ACC112 (cell line): Measurements from ENCODE around the gene MMP17.

ENCODE experiments used
- H2AFZ ChIP-seq: fragments of 200-600 bp; sonication (generic); one replicate; pipeline ENCODE4 v1.6.0; 2017; ENCODE audit warnings: antibody characterized with exemption, low read length; ENCODE audit not compliant: unreplicated experiment
- H3K27ac ChIP-seq: fragments of 200-600 bp; sonication (generic); 2 replicates; pipeline ENCODE4 v1.5.1; 2014; ENCODE audit warnings: low read depth, mild to moderate bottlenecking, antibody characterized with exemption, low read length, moderate library complexity
- H3K27me3 ChIP-seq: fragments of 200-600 bp; sonication (generic); 2 replicates; pipeline ENCODE4 v1.6.1; 2014; ENCODE audit warnings: mild to moderate bottlenecking, antibody characterized with exemption, low read length, moderate library complexity, mixed read lengths; ENCODE audit not compliant: insufficient read depth
- H3K36me3 ChIP-seq: fragments of 200-600 bp; sonication (generic); 2 replicates; pipeline ENCODE4 v1.6.1; 2016; ENCODE audit warnings: mild to moderate bottlenecking, antibody characterized with exemption, low read length, moderate library complexity, mixed read lengths; ENCODE audit not compliant: insufficient read depth
- H3K4me1 ChIP-seq: fragments of 200-600 bp; sonication (generic); one replicate; pipeline ENCODE4 v1.6.1; 2016; ENCODE audit warnings: low read length, mixed read lengths; ENCODE audit not compliant: insufficient read depth, unreplicated experiment, control insufficient read depth
- H3K4me3 ChIP-seq: fragments of 200-600 bp; sonication (generic); 2 replicates; pipeline ENCODE4 v1.5.1; 2014; ENCODE audit warnings: mild to moderate bottlenecking, low read depth, low read length
- H3K79me2 ChIP-seq: fragments of 200-600 bp; sonication (generic); one replicate; pipeline ENCODE4 v1.6.0; 2016; ENCODE audit warnings: low read length; ENCODE audit not compliant: control insufficient read depth, unreplicated experiment, insufficient read depth

MMP17 gene

DNA sequence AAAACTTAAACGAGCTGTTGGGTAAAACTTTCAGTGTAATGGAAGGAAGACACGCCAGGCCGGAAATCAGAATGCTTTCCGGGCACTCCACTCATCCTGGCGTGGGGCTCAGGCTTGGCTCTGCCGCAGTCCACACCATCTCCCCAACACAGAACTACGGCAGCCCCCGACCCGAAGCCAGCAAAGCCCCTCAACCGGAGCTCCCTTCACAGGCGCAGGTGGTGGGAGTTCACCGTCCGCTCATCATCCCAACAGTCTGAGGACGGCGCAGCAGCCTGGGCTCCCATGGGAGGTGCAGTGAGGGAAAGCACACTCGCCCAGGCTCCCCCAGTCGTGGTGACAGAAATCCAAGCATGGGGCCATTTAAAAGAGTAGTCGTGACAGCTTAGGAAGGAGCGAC lies 11.0 kb upstream of the MMP17 start:
- no peak overlapping the region for H2AFZ ChIP-seq
- no peak overlapping the region for H3K27ac ChIP-seq
- H3K4me1 ChIP-seq: no peaks in the 10 kb centered on the region
- no peaks in the 10 kb centered on the region for H3K36me3 ChIP-seq
- H3K79me2 ChIP-seq: no peaks in the 10 kb centered on the region
- H3K27me3 ChIP-seq: no peaks in the 10 kb centered on the region
- no peak overlapping the region for H3K4me3 ChIP-seq

- Histone ChIP-seq H2AFZ (no peak overlapping the region), H3K4me1 (no peaks in the 10 kb centered on the region), H3K79me2 (no peaks in the 10 kb centered on the region), H3K36me3 (no peaks in the 10 kb centered on the region), H3K4me3 (no peak overlapping the region), H3K27me3 (no peaks in the 10 kb centered on the region), H3K27ac (no peak overlapping the region)
Observed at GRCh38 chr12:131818821-131819585, 9.2 kb upstream of the MMP17 start.

- Histone ChIP-seq H3K36me3 (no peaks in the 10 kb centered on the region), H3K27me3 (0 out of 2 replicates have a peak, but pooled peaks cover 5% of the 10 kb centered on the region), H3K27ac (no peak overlapping the region), H3K4me1 (peaks cover 4% of the 10 kb centered on the region), H3K4me3 (no peak overlapping the region), H2AFZ (no peak overlapping the region), H3K79me2 (no peaks in the 10 kb centered on the region)
Observed at GRCh38 chr12:131824450-131824849, 3.7 kb upstream of the MMP17 start.

DNA sequence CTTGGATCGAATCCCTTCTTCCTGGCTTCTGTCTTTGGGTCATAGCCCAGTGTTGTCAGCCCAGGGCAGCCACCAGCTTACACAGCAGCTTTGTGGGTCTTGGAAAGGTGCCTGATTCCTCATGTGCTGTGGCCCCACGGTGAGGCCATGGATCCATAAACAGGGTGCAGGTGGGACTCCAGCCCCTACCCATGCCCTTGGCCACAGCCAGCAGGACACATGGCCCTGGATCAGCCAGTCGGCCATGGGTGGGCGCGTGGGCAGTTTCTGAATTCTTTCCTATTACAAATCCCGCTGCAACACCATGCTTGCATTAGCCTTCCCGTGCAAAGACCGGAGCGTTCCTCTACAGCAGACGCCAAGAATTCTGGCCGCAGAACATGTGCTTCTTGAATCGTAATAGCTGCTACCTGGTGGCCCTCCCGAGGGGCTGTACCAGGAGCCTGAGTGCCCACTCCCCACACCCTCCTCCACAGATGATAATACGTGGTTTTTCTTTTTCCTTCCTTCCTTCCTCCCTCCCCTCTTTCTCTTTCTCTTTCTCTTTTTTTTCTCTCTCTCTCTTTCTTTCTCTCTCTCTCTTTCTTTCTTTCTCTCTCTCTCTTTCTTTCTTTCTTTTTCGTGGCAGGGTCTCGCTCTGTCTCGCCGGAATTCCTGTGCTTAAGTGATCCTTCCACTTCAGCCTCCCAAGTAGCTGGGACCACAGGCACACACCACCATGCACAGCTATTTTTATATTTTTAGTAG lies 2.9 kb upstream of the MMP17 start:
- Histone ChIP-seq H3K27me3 (0 out of 2 replicates have a peak, but pooled peaks cover 5% of the 10 kb centered on the region), H3K4me3 (peak overlapping the region; percentile 66), H3K4me1 (peaks cover 4% of the 10 kb centered on the region), H3K27ac (no peak overlapping the region), H3K36me3 (no peaks in the 10 kb centered on the region), H3K79me2 (no peaks in the 10 kb centered on the region), H2AFZ (peak overlapping the region; percentile 45)

GRCh38 chr12:131826097-131826928 lies 1.9 kb upstream of the MMP17 start:
- H3K4me1 ChIP-seq: peaks cover 4% of the 10 kb centered on the region
- no peak overlapping the region for H2AFZ ChIP-seq
- no peak overlapping the region for H3K4me3 ChIP-seq
- 0 out of 2 replicates have a peak, but pooled peaks cover 5% of the 10 kb centered on the region for H3K27me3 ChIP-seq
- H3K36me3 ChIP-seq: no peaks in the 10 kb centered on the region
- H3K79me2 ChIP-seq: no peaks in the 10 kb centered on the region
- no peak overlapping the region for H3K27ac ChIP-seq

GRCh38 chr12:131828671-131829355 lies 620 bp downstream of the MMP17 start:
- Histone ChIP-seq H3K79me2 (no peaks in the 10 kb centered on the region), H3K4me1 (peaks cover 11% of the 10 kb centered on the region), H3K27me3 (0 out of 2 replicates have a peak, but pooled peaks cover 5% of the 10 kb centered on the region), H3K36me3 (no peaks in the 10 kb centered on the region), H2AFZ (no peak overlapping the region), H3K27ac (no peak overlapping the region), H3K4me3 (peak overlapping the region; percentile 66)

DNA sequence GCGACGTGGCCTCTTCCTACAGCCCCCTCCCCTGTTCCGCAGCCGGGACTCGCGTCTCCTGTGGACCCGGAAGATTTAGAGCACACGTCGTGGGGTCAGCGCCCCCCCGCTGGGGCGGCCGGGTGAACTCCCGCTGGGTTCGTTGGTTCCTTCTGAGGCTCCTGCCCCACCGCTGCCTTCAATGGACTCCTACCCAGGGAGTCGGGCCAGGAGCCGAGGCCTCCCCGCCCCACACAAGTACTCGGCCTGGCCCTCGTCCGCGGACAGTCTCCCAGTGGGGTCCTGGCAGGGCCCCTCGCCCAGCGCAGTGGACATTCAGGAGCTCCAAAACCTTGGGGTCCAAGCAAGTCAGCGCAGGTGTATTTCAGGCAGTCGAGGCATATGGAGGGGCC lies 1.2 kb downstream of the MMP17 start:
- no peaks in the 10 kb centered on the region for H3K36me3 ChIP-seq
- no peak overlapping the region for H2AFZ ChIP-seq
- H3K4me1 ChIP-seq: peaks cover 11% of the 10 kb centered on the region
- H3K27me3 ChIP-seq: 0 out of 2 replicates have a peak, but pooled peaks cover 5% of the 10 kb centered on the region
- no peak overlapping the region for H3K27ac ChIP-seq
- no peaks in the 10 kb centered on the region for H3K79me2 ChIP-seq
- peak overlapping the region; percentile 66 for H3K4me3 ChIP-seq

DNA sequence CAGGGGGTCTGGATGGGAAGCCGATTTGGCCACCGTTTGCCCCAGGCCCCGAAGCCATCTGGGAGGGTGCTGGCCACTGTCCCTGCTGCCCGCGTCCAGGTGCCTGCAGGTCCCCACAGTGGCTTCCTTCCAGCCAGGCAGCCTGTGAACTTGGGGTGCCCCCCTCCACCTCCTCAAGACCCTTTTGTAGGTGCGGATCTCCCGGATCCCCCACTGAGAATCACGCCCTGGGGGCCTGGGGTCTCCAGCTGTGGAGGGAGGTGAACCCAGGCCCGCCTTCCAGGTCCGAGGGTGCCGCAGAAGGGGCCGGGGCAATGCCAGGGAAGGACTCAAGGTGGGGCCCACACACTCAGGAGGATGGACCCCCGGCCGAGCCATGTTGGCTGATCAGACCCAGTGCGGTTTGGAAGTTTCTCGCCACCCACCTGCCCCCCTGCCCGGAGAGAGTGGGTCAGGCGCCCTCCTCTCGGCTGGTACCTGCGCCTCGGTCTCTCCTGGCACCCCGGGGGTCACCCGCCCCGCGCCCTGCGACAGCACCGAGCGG lies 1.7 kb downstream of the MMP17 start:
- Histone ChIP-seq H3K27ac (no peak overlapping the region), H3K4me3 (peak overlapping the region; percentile 66), H3K36me3 (no peaks in the 10 kb centered on the region), H3K79me2 (no peaks in the 10 kb centered on the region), H3K4me1 (peaks cover 11% of the 10 kb centered on the region), H3K27me3 (0 out of 2 replicates have a peak, but pooled peaks cover 5% of the 10 kb centered on the region), H2AFZ (no peak overlapping the region)

DNA sequence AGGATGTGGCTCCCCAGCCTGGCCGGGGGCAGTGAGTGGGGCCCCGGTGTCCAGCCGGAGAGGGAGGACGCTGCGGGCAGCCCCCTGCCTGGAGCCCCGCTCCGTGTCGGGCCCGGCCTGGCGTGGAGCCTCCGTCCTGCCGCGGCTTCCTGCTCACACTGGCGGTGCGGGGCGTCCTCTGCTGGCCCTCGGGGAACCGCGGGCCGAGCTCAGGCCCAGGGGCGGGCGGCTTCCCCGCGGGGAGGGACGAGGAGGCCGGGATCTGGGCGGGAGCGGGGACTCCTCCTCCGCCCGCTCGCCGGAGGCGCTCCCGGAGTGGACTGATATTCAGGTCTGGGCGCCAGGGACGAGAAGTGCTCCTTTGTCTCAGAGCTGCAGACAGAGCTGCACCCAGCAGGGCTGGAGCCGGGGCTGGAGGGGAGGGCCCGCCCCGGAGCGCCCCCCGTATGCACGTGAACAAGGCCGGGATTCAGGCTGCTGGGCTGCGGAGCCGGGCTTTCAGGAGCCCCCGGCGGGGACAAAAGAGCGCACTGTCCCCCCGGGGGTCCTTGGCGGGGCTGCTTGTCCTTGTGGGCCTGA lies 2.2 kb downstream of the MMP17 start:
- Histone ChIP-seq H3K4me3 (peak overlapping the region; percentile 72), H3K4me1 (peaks cover 11% of the 10 kb centered on the region), H2AFZ (peak overlapping the region; percentile 30), H3K36me3 (no peaks in the 10 kb centered on the region), H3K27ac (peak overlapping the region; percentile 2; the same call in 1 of the 2 replicates), H3K27me3 (0 out of 2 replicates have a peak, but pooled peaks cover 5% of the 10 kb centered on the region), H3K79me2 (no peaks in the 10 kb centered on the region)
